KBM-7 (cell line): ENCODE measurements around the gene THEMIS.
"Not testable (repeated sequence)": the region's sequence is repeated elsewhere in the genome, so short reads cannot be mapped to it uniquely, and the experiment has no call there.

ENCODE experiments used
- DNase-seq: peaks from one replicate; pipeline ENCODE4 v3.0.0-alpha.2; 2015
- in situ Hi-C: fragments of 300-500 bp; cut with MboI; formaldehyde crosslinking; loops from 2 replicates; pipeline ENCODE4 v1.14.3; 2020; ENCODE audit warnings: low sequenced_read_pairs, low pct_unique_long_range_greater_than_20kb, mixed read lengths

THEMIS gene

DNA sequence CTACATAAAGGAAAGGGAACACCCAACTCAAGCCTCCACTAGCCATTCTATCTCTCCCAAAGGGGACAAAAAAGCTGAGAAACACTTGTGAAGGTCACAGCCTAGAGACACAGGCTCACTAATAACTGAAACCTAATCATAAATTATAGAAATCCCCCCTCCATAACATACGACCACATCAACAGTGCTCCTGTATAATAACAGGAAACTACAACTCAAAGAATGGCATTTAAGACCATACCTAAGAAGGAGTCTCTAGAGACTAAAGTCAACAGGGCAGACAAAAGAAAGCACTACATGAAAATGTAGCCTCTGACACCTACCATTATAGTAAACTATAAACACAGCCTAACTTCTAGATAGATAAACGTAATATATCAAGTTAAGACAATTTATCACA, 82.7 kb downstream of the THEMIS start:
- in situ Hi-C loops, result no loop called here
- no peak for DNase-seq

DNA sequence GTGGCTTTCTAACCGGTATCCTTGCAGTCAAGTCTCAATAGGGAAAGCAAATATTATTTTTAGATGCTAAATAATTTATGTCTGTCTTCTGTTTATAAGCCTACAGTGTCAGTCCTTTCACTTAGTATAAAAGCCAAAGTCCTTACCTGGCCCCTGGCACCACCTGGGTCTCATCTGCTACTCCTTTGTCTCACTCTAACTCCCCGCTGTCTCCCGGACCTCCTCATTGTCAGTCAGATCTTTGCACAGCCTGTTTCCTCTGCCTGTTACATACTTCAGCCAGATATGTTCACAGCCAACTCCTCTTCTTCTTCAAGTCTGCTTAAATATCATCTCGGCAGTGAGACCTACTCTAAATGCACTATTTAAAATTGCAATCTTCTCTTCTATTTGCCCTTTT, 84.2 kb downstream of the THEMIS start:
- DNase-seq, result no peak
- in situ Hi-C loops, result no loop called here

DNA sequence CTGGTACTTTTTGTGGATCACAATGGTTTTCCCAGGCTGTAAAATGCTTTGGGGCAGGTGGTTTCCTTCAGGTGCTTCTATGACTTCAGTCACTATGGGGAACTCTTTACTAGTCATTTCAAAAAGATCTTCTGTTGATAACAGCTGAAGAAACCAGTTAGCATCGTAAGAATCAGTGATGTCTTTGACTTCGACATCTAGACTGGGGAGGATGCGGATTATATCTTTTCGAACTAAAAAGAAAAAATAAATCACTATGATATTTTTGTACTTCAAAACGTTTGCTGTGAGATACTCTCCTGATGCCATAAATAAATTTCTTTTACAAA, 87.2 kb downstream of the THEMIS start:
- in situ Hi-C loops, result no loop called here
- no peak for DNase-seq

DNA sequence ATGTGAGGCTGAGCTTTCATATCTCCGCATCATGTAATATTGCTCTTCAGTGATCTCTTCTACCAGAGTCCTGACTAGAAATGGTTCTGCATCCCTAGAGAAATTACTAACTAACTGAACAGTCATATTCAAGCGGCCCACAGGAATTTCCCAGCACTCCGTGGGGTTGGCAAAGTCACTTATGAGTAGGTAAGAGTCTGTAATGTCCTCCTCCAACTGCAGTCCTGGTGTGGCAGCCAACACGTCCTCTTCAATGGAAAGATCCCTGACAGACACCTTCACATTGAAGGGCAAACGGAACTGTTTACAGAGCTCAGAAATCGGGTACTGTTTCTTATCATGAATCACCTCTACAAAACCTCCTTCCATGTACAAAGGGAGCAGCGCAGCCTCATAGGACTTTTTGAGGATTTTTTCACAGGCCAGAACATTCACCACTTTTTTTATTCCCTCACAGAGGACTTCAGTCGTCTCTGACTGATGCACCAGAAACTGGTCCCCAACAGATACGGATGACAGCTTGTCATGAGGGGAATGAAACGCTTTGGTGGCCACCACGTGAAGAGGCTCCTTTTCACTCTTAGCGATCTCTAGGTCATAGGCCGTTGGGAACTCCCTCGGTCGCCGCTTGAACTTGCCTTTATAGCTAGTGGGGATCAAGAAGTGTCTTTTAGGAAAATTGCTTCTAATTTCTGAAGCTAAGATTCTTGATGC, 87.7 kb downstream of the THEMIS start:
- DNase-seq, result no peak
- in situ Hi-C loops, result no loop called here

DNA sequence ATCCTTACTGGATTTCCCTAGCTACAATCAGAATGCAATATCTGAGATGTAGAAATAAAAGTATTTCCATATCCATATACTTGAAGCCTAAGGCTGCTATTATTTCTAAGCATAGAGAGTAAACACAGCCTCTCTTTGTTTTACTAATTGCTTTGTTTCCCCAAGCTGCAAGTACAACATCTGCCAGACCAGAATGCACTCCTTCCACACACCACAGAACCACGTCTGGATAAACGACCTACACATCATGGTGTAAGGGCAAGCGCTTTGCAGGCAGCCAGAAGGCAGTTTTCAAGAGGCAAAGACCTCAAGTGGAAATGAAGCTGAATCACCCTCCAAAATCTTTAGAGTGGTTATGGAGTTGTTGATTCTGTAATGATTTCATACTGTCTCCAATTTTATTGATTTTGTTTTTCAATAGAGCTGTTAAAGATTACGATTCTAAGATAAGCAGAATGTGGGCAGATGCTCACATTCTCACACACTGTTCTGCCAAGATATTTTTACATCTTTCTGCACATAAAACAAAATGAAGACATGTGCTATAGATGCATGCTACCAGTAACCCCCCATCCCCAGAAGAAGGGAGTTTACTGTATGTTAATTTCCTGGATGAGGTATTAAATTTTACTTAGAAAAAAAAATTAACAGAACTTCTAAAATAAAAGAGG, 88.8 kb downstream of the THEMIS start:
- in situ Hi-C loops, result no loop called here
- no peak for DNase-seq

DNA sequence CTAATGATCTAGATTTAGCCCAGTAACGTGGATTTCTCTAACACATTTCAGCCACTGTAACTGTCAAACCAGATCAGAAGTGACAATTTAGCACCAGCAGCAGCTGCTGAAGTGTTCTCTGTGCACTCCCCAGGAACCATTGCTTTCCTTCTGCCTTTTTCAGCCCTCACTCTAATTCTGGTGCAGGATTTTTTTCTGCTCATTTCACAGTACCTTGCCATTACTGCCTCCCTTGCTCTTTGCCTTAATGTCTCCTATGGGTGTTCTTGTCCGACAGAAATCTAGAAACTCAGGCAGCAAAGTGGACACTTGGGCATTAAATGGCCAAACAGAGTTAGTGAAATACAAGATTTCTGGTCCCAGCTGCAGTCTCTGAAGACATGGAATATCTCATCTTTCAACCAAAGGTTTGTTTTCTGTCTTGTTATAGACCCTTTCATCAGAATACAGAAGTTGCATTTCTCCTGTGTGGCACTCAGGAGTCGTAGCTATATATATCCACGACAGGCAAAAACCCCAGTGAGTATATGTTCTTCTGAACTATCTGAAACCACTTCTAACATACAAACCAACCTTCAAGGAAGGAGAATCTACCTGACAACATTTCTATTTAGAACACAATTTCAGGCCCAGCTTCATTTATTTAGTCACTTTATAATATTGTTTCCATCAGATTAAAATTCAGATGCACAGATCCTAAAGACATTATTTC, 92.9 kb downstream of the THEMIS start:
- no peak for DNase-seq
- in situ Hi-C loops, result no loop called here

DNA sequence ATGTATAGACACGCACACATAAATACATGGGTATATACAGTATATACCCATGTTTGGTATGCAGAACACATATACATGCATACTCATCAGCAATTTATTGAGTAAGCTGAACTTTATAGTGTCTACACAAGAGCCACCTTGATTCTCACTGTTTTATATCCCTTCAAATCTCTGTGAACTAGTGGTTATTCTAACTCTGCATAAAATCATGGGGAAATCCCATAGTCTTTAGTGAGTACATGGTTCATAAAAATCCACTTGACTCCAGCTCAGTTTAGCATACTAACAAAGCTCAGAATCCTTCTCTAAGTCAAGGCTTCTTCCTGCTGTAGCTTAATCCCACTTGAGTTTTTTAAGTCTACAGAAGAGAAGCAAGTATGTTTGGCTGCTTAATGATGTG, 104.1 kb downstream of the THEMIS start:
- in situ Hi-C loops, result no loop called here
- no peak for DNase-seq

DNA sequence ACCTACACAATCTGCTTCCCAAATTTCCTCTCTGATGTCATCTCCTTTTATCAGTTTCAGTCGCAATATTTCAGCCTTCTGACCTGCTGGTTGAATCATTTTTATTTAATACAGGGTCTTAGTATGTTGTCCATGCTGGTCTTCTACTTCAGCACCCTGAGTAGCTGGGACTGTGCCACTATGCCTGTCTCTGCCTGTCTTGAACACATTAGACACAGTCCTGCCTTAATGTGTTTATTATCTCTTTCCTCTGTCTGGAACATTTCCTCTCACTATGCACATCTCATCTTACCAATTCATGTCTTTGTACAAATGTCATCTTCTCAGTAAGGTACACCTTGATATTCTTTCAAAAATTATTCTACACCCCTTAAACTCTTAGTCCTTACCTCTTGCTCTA, 106.5 kb downstream of the THEMIS start:
- DNase-seq, result no peak
- in situ Hi-C loops, result no loop called here

DNA sequence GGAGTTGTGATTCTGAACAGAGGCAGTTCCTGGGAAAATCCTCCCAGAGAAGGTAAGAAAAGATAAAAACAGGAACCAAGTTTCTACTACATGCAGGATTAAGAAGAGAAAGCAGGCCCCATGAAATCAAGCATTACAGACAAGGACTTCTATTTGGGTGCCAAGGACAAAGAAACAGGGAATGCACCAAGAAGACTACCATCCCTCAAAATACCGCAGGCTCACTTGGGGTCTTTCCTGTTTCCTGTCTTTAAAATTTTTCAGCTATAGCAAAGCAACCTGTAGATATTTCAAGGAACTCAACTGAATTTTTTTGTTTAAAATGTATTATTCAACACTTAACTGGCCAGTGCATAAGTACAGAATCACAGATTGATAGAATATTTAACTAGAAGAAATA, 107.5 kb downstream of the THEMIS start:
- in situ Hi-C loops, result no loop called here
- DNase-seq, result no peak

DNA sequence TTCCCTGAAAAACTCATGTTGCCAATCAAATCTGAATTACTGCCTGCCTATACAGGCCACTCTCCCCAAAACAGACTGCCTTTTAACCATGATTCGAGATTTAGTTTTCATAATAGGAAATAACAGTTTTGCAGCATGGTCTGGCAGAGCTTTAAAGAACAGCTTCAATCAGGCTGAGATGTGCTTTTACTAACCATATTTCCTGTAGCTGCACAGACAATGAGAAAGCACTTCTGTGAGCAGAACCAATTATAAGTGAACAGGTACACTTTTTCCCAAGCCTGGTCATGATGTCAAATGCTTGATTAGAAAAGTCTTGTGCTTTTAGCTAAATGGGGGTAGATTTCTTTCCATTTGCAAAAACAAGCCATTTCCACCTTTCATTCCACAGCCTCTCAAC, 108.2 kb downstream of the THEMIS start:
- no peak for DNase-seq
- in situ Hi-C loops, result no loop called here

DNA sequence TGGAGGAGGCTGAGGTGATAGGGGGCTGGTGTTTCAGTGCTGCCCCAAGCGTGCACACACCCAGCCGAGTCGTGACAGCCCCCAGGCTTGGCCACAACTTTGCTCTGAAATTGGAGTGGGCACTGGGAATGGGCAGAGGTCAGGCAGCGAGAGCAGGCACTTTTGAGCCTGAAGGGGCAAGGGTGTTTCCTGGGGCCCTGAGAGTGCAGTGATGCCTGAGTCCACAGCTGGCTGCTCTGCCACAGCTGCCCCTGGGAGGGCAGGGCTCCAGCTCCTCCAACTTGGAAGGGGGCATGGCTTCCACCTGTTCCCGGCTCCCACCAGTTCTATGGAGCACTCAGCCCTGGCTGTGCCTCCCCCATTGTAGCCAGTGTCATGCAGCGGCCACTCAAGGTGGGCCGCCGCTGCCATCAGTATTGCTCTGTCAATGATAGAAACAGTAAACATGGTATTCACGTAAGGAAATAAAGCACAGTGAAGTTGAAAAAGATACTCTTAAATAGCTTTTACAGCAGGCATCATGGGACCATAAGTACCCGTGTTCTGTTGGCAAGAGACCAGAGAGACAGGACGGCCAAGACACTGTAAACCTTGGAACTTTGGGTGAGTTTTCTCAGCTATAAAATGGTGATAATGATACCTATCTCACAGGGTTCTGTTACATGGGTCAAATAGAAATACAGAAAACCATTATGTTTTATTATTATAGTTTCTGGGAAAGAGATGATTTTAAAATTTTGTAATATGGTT, 108.9 kb downstream of the THEMIS start:
- in situ Hi-C loops, result no loop called here
- DNase-seq, result no peak

DNA sequence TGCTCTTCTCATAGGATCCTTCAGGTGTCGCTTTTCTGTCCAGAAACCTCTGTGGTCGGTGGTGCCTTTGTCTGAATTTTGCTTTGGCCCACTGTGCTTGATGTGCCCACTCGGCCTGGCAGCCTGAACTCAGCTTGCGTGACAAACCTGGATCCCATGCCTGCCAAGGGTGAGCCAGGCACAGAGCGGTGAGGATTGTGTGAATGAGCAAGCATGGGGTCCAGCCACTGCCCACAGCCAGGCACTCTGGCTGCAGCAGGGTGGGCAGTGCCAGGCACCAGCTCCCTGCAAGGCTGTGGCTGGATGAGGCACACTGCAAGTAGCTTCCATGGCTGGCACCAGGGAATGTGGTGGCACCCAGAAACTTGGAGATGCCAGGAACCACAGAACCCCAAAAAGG, 110.3 kb downstream of the THEMIS start:
- no peak for DNase-seq
- in situ Hi-C loops, result no loop called here

DNA sequence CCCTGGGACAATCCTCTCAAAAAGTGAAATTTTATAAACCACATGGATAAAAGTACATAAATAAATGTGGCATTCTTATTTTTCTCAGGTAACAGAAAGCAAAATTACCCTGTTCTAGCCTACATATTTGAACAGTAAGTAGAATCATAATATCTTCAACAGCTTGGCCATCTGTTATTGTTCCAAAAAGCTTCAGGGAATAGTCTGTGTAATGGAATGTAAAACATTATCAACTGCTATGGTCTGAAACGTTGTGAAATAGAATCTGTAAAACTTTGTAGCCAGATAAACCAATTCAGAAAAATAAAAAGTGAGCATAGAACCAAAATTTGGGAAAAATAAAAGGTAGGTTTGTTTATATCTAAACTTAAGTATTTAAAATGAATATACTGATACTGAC, 114.7 kb downstream of the THEMIS start:
- in situ Hi-C loops, result no loop called here
- no peak for DNase-seq

DNA sequence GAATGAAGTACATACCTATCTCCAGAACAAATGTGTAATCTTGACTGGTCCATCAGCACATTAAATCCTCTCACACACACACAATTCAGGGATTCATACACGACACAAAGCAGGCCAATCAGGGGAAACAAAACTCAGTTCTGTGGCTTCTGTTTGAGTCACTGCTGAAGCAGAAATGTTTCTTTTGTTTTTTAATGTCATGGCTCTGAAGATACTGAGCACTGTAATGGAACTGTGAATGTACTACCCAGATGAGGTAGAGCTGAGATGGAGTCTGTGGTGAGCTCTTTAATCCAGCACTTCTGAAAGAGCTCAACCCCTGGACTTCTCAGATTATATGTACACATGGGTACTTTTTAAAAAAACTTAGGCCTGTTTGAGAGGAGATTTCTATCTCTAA, 116.4 kb downstream of the THEMIS start:
- in situ Hi-C loops, result no loop called here
- no peak for DNase-seq

DNA sequence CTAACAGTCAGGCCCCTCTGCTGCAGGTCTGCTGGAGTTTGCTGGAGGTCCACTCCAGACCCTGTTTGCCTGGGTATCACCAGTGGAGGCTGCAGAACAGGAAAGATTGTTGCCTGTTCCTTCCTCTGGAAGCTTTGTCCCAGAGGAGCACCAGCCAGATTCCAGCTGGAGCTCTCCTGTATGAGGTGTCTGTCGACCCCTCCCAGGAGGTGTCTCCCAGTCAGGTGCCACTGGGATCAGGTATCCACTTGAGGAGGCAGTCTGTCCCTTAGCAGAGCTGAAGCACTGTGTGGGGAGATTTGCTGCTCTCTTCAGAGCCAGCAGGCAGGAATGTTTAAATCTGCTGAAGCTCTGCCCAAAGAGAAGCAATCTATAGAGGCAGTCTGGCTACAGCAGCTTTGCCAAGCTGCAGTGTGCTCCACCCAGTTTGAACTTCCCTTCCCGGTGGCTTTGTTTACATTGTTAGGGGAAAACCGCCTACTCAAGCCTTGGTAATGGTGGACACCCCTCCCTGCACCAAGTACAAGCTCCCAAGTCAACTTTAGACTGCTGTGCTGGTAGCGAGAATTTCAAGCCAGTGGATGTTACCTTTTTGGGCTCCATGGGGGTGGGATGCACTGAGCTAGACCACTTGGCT, 119.1 kb downstream of the THEMIS start:
- in situ Hi-C loops, DNase-seq: not testable (repeated sequence)

DNA sequence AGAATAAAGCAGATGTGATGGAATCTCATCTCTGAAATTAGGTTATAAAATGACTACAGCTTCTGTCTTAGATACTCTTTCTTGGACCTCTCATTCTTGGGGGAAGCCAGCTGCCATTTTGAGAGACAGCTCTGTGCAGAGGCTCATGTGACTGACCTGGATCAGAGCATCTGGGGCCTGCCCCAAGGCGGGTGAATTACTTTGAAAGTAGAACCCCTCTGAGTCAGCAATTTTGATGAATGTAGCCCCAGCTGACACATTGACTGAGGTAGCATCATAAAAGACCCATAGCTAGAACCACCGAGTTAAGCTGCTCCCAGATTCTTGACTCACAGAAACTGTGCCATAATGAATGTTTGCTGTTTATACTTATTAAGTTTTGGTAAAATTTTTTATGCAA, 124.5 kb downstream of the THEMIS start:
- DNase-seq, result no peak
- in situ Hi-C loops, result no loop called here

DNA sequence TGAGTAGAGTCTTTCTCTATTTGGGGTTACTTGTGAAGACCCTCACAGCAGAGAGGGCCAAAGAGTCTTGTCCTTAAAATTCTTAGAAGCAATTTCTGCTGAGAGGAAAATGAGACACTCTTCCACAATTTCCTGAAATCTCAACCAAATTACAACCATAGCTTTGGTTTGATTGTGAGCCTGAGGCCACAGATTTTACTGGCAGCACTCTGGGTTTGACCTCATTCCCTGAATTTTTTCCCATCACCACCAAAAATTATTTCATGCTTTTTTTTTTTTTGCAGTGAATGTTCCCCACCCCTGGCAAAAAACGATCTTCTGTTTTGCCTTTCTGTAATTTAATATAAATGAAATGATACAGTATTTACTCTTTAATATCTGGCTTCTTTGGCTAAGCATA, 125.5 kb downstream of the THEMIS start:
- DNase-seq, result no peak
- in situ Hi-C loops, result no loop called here

DNA sequence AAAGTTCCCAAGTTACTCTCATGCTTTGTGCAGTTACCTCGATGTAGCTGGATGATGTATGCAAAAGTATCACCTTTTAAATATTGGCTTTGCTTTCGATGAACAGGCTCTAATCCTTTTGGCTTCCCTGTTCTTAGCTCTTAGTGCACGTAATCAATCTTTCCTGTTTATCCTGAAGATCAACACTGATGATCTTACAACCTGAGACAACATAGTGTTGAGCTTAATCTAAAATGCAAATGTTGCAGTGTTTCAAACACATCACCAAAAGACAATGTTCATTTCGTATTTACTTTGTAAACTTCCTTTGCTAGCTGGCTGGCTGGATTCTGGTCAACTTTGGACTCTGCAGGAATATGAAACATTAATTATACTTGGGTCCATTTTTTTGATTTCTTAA, 132.1 kb downstream of the THEMIS start:
- in situ Hi-C loops, result no loop called here
- DNase-seq, result no peak

DNA sequence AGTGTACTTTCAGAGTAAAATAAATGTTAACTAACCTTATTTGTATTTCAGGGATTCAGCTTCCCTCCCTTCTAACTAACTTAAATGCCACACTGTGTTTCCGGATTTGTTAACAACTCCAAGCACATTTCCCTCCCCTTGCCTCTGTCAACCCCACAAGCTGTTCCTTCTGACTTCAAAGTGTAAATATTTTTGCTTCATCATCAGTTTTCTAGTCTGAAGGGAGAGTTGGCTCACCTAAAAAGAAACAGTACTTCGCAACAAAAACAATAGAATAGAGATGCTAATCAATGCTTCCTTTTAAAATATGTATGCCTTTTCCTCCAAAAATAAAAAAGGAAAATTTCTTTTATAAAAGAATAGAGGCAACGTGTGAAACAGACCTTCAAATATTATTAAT, 132.6 kb downstream of the THEMIS start:
- in situ Hi-C loops, result no loop called here
- DNase-seq, result no peak

DNA sequence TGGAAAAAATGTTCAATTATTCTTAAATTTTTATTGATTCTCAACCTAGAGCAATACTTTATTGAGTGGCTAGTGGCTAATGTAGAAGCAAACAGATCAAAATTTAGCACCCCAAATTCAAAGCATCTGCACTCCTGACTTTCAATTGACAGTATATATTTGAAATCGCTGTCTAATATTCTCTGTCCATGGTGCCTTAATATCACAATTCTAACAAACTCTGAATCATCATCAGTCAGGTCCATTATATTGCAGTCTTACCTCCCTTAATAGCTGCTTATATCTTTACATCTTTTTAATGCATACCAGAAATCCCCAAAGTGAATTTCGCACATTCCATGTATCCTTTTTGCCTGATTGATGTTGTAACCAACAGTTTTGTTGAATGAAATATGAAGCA, 134.9 kb downstream of the THEMIS start:
- no peak for DNase-seq
- in situ Hi-C loops, result no loop called here
